Retinal pigment epithelial cell (primary cell): ENCODE measurements around the gene CFAP46.
"Not testable (repeated sequence)": the region's sequence is repeated elsewhere in the genome, so short reads cannot be mapped to it uniquely, and the experiment has no call there.

Experiments
- DNase-seq: peaks from one replicate; pipeline ENCODE4 v3.0.0-alpha.2; 2010; ENCODE audit warnings: low read depth
- H3K4me3 ChIP-seq: 2 replicates; pipeline ENCODE4 v1.5.1; 2011; ENCODE audit warnings: mild to moderate bottlenecking, low read length, control low read depth, moderate library complexity
- TF ChIP-seq, protein P1 (sequence below): conservative IDR thresholded peaks from 2 replicates; pipeline ENCODE4 v1.5.1; 2011; ENCODE audit warnings: low read depth, low read length, control low read depth, inconsistent platforms

The CFAP46 gene

GRCh38 chr10:132802694-132803320 is 139.6 kb downstream of the CFAP46 start:
- no peak overlapping the region for H3K4me3 ChIP-seq
- TF ChIP-seq, protein P1, sequence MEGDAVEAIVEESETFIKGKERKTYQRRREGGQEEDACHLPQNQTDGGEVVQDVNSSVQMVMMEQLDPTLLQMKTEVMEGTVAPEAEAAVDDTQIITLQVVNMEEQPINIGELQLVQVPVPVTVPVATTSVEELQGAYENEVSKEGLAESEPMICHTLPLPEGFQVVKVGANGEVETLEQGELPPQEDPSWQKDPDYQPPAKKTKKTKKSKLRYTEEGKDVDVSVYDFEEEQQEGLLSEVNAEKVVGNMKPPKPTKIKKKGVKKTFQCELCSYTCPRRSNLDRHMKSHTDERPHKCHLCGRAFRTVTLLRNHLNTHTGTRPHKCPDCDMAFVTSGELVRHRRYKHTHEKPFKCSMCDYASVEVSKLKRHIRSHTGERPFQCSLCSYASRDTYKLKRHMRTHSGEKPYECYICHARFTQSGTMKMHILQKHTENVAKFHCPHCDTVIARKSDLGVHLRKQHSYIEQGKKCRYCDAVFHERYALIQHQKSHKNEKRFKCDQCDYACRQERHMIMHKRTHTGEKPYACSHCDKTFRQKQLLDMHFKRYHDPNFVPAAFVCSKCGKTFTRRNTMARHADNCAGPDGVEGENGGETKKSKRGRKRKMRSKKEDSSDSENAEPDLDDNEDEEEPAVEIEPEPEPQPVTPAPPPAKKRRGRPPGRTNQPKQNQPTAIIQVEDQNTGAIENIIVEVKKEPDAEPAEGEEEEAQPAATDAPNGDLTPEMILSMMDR, result no peak
- no peak for DNase-seq

DNA sequence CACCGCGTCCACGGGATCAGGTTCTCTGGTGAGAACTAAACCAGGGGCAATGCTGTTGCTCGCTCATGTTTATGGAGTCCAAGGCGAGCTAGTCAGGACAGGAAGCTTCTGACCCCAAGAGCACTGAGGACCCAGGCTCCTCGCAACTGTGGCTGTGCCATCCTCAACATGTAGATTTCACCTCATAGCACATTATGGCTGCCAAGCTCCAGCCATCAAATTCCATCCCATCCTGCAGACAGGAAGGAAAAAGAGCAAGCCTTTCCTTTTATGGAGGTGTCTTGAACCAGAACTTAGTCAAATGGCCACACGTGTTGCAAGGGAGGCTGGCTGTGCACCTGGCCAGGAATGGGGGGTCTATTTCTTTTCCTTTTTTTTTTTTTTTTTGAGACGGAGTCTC is 140.3 kb downstream of the CFAP46 start:
- no peak for DNase-seq
- H3K4me3 ChIP-seq, result no peak overlapping the region
- TF ChIP-seq, protein P1, result no peak

GRCh38 chr10:132799865-132800264 is 142.5 kb downstream of the CFAP46 start:
- DNase-seq, result no peak
- TF ChIP-seq, protein P1, result no peak
- no peak overlapping the region for H3K4me3 ChIP-seq

- DNase-seq, result no peak
- TF ChIP-seq, protein P1, result no peak
- no peak overlapping the region for H3K4me3 ChIP-seq
Observed at GRCh38 chr10:132798876-132799275, 143.5 kb downstream of the CFAP46 start.

DNA sequence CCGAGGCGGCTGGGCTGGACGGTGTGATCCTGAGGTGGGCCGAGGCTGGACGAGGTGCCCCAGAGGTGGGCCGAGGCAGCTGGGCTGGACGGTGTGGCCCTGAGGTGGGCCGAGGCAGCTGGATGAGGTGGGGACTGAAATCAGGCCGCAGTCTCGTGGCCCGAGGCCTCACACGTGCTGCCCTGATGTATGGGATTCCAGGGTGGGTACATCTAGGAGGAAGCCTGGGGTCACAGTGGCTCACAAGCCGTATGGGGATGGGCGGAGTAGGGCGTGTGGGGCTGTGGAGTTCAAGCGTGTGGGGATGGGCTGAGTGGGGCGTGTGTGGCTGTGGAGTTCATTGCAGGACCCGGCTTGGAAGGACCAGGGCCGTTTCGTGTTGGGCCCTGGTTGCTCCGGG is 144.0 kb downstream of the CFAP46 start:
- no peak for DNase-seq
- H3K4me3 ChIP-seq, result no peak overlapping the region
- TF ChIP-seq, protein P1, result no peak

DNA sequence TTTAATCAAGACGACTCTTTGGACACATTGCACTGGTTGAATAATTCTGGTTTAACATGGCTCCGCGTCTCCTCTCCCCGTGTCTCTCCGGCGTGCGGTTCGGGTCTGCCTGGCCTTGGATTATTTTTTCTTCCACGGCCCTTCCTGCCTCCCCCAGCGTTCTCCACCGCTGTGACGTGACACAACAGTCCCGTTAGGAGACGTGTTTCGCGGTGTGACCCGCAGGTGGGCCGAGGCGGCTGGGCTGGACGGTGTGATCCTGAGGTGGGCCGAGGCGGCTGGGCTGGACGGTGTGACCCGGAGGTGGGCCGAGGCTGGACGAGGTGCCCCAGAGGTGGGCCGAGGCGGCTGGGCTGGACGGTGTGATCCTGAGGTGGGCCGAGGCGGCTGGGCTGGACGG is 144.4 kb downstream of the CFAP46 start:
- H3K4me3 ChIP-seq, DNase-seq: not testable (repeated sequence)

GRCh38 chr10:132796846-132797245 is 145.5 kb downstream of the CFAP46 start:
- H3K4me3 ChIP-seq, result no peak overlapping the region
- DNase-seq, result no peak
- TF ChIP-seq, protein P1, result no peak
